Activated effector memory CD4-positive, alpha-beta T cell treated with anti-CD3 and anti-CD28 coated beads, Interleukin-2, amount 50 U/mL, for 16 hours (primary cell): Measurements from ENCODE around the gene HACE1.

Source experiments
- DNase-seq: peaks from one replicate; pipeline ENCODE4 v3.0.0-alpha.2; 2020

Gene HACE1

DNA sequence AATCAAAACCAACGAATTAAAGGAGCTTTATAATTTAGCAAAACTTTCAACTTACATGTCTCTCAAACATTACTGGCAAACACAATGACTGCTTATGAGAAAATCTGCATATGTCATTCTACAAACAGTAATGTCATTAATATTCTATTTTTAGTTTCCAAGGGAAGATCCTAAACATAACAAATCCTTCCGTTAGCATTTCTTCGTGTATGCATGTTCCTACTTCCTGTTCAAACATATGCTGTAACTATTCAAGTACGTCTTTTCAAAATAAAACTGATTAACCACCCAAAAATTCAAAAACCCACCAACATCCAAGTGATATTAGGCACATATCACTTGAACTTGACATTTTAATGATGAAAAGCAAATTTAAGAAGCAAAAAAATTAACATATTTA lies 131.3 kb downstream of the HACE1 start:
- DNase-seq = no peak

DNA sequence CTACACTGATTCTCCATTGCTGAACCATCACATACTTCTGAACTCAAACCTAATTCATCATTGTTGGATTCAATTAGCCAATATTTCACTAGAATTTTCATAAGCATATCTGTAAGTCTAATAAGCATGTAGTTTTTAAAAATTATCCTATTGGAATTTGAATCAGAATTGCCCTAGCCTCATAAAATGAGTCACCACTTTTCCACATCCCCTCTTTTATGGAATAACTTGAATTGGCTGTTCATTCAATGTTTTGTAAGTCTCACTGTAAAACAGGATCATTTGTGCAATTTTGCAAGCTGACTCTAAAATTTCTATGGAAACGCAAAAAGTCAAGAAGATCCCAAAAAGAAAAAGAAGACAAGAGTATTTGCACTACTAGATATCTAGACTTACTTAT lies 141.0 kb downstream of the HACE1 start:
- DNase-seq = no peak

DNA sequence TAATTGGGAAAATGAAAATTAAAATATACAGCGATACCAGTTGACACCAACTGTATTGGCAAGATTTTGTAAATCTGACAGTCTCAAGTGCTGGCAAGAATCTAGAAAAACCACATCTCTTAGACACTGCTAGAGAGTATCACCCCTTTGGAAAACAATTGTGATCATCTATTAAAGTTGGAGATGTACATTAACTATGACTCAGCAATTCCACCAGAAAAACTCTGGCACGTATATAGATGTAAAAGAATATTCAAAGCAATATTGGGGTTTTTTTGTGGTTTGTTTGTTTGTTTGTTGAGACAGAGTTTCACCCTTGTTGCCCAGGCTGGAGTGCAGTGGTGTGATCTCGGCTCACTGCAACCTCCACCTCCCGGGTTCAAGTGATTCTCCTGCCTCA lies 142.9 kb downstream of the HACE1 start:
- no peak for DNase-seq

DNA sequence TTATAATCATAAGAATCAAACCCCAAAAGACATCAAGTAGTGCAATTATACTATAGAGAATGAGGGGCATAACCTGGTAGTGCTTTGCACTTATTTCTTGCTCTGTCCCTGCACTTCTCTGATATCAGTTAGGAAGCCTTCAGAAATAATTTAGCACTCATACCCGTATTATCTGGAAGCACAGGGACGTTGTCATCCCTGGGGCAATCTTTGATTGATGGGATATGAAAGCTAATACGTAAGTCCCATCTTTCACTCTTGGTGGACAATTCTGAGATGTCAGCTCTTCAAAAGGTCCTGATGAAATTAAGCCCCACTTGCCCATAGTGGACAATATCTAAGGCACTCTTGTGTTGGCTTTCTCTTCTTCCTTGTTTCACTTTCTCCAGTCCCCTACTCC lies 144.9 kb downstream of the HACE1 start:
- DNase-seq = no peak

DNA sequence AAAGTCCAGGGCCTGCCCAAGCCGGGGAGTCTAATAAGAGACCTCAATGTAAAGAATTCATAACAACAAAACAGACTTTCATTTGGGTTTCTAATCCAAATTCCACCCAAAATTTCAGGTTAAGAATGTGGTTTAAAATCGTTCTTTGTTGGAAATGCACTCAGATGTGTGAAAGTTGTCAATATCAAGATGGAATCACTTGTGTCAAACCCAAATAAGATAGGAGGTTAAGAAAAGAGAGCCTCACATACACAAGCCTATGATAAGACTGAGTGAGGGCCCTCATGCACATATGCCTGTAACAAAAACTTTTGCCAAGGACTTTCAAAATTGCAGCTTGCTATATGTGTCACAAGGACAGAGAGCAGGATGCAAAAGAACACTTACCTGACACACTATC lies 145.7 kb downstream of the HACE1 start:
- DNase-seq = no peak

DNA sequence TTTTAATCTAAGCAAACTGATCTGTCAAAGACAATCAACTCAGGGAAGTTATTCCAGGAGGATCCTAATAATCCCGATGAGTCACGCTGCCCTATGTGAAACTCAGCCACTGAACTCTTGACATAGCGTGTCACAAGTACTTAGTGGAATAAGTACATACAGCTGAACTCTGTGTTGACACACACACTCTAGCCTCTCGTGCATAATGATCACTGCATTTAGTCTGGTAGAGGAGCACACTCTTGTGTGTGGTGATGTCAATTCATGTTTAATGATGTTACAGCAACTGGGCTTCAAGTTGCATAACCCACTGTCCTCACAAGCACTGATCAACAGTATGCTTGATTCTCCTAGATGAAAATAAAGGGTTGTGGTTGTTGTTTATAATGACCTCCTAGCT lies 148.3 kb downstream of the HACE1 start:
- DNase-seq = no peak

DNA sequence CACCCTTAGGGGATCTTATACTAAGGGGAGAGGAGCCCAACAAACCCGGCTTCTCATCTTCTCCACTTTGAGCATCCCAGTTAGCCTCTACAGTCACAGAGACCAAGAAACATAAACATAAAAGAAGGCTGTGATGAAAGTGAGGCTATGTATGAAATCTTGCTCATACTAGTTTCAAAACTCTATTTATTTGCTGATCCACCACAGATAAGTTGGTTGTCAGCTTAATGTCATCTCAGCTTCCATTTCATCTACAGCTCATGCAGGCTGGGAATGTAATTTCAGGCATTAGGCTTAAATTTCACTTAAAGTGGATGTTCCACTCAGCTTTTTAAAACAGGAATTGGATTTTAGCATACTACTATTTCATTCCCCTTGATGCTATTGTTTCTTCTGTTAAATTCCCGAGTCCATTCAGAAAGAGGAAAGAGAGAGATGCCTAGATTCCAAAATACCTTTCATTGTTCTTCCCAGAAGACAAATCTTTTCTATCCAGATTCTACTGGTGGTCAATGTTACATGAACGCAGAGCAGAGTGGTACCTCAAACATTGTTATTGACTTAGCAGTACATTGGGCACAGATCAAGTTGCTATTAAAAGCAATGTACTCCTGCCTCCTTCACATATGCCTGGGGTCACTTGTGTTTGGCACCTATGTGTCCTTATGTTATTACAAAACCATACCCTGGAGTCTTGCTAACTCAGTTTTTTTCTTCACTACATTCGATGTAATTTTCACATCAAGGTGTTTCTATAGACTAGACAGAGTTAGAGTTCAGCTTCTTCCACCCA lies 149.0 kb downstream of the HACE1 start:
- no peak for DNase-seq

DNA sequence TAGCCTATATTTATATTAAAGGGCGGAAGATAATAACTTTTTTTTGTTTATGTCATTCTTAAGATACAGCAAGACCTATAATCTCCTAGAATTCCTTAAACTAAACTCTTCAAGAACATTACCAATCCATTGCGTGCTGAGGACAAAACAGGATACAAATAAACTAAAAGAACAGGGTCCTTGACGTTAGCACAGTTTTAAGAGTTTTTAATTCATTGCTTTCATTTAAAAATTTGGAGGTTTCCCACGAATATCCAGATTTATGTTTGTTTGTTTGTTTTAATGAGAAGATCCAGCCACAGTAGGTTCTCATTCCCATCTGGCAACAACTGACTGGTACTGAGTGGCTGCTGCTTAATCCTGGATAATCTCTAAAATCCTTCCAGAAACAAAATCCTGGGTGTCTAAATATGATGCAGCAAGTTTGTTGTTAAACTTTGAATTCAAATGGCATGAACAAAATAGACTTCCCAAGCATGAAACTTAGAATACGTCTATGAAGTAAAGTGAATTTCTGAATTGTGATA lies 153.7 kb downstream of the HACE1 start:
- no peak for DNase-seq

DNA sequence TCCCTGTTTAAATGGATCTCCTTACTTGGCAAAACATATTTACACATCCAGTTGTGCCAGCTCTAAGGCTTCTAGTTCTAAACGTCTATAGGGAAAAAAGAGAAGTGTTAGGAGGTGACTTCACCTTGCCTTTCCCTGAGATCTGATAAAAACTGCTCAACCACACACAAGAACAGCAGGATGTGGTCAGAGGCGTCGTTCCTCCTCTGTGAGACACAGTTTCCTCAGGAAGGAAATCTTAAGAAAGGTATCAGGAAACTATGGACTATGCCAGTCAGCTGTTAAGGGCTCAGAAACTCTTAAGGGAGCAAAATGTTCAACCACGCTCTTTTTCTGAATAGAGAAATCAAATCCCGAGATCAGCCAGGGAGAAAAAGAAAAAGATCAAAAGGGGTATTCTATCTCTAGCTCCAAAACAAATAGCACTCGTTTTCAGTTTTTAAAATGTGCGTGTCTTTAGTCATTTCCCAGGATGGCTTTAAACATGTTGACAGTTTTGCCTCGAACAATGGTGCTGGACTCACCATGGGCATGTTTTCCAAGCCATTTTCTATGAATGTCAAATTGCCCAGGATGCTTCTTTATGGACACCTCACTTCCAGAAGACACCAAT lies 154.5 kb downstream of the HACE1 start:
- peak; percentile 74 for DNase-seq

DNA sequence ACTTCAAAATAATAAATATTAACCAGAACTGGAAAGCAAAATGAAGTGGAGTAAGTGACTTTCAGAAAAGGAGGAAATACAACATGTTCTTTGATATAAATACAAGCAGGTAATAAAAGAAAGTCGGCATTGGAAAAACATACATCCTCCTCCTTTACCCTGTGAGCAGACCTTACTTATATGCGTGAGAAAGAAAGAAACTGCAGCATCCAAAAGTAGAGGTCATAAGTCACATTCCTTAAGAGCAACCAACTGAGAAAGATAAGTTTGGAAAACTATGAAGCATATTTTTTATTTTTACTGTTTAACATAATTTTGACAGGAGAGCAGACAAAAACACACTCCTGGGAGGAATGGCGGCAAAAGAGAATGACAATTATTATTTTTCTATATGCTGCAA lies 155.5 kb downstream of the HACE1 start:
- DNase-seq = no peak

DNA sequence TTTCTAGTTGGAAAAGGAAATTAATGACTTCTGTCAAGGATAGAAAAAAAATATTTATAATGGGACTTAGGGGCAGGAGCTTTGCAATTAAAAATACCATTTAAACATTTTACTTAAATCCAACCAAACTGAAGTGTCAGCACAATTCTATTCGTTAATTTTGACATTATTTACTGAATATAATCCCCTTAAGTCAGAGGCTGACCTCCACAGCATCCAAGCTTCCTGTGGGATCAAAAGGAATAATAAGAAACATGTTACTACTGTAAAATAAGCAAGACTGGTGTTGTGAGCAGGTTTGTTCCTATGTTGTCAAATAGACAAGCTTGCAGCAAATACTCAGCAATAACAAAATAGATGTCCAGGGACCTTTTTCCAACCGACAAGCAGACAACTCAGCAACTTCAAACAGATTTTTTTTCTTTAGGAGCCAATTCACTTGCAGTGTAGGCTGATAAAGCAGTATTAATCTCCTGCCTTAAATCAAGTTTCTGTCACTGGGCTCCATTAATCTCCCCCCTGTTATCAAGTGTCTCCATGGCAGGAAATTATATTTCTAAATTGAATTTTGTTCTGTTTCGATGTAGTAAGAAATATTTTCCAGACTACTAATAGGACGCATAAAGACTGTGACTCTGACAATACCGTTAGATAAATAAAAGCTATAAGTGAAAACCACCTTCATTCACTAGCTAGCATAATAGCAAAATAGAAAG lies 157.4 kb downstream of the HACE1 start:
- DNase-seq = no peak

DNA sequence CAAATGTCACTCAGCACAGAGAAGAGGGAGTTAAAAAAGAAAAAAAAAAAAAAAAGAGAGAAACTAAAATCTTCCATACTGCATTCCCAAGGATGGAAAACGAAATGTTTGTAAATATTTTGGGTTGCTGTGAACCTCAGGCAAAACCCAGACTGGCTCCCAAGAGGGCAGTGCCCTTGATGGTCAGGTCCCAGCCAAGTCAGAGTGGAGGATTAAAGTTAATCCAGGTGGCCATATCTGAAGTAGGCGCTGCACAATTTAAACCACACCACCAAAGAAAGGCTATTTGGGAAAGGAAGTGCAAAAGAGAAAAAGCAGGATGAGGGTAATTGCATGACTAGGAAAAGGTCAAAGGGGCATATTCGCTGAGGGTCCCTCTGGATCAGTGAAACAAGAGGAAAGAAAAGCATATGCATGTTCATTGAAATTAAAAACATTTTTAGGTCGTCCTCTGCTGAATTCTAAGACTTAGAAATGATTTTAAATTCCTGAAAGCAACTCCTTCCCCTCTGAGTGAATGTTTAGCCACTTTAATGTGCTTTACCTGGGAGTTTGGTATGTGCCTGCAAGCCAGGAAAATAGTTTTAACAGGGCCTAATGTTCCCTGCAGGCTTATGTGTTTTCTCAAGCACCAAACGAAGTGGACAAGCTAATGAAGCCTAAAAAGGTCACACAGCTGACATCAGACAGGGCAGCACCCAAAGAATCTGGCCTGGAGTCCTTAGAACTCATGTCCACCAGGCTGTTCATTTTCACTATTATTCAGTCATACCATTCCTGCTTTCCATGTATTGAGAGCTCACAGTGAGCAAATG lies 159.1 kb downstream of the HACE1 start:
- no peak for DNase-seq

DNA sequence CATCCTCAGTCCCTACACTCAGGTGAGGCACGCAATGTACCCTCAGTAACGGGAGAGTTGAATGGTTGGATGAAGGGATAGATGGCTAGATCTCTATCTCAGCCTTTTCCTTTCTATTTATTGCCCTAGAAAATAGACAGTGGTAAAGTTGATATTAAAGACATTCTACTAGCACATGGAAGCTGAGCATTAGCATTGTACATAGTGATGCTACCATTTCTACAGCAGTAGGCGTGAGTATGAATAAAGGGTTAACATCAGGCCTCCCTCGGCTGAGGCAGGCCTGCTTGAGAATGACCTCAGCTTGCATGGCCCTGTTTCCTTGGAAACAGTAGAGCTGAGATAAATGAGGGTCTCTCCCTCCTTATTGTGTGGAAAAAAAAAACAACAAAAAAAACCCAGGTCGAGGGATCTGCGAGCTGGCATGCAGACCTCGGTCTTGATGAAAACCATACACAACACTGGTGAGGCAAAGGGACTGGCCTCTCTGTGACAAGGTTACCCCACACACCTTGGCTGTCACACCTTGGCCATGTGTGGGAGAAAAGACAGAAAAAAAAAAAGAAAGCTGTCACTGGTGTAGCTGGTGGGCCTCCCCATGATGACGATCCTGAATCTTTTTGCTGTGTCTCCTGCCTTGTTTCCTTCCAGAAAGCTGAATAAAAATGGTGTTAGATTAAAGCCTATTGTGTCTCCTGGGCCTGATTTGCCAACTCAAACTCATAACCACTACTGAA lies 160.0 kb downstream of the HACE1 start:
- DNase-seq = no peak

DNA sequence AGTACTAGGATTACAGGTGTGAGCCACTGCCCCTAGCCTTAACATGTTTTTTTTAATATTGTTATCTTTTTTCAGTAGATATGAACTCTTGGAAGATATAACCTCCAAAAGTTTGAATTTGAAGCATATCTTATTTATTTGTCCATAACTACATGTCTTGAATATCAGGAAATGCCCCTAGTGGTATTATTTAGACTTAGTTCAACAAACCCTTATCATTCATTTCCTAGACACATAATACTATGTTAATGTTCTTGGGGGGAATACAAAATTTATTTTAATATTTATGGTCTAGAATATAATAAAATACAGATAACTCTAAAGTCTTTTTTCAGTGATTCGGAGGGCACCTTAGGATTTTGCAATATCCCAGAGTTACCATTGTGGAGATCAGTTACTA lies 160.7 kb downstream of the HACE1 start:
- DNase-seq = no peak

DNA sequence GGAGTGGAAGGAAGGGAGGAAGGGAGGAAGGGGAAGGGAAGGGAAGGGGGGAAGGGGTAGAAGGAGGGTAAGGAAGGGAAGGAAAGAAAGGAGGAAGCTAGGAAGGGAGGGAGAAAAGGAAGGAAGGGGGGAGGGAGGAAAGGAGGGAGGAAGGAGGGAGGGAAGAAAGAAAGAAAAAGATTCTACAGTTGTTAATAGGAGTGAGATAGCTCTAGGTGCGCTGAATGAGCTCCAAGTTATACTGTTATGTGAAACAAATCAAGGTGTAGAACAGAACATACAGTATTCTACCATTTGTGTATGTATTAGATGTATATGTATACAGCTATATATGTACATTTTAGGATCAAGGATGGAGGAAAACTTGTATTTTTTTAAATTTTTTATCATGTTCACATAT lies 167.7 kb downstream of the HACE1 start:
- DNase-seq = no peak

DNA sequence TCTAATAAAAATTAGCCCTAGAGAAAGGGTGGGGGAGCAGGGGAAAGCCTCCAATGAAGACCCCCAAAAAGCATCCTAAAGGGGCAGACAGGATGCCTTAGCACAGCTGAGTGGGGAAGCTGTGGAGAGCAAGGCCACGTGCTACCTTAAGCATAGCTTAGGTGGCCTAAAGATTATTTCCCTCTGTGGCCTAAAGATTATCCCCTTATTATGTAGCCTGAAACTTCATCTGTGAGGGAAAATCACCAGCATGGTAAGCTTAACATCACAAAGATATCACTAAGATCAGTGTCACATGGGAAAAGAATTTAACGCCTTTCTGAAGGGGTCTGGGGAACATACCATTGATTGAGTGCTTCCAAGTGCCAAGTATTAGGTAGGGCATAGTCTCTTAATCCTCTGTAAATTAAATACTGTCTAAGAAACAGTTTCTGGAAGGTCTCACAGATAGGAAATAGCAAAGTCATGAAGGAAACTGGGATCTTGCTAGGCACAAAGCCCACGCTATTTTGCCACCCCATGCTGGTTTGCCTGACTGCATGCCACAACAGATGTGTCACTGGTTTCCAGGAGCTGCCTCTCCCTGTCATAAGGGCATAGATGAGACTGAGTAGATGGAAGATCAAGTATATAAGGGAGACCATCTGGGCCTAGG lies 170.0 kb downstream of the HACE1 start:
- no peak for DNase-seq

DNA sequence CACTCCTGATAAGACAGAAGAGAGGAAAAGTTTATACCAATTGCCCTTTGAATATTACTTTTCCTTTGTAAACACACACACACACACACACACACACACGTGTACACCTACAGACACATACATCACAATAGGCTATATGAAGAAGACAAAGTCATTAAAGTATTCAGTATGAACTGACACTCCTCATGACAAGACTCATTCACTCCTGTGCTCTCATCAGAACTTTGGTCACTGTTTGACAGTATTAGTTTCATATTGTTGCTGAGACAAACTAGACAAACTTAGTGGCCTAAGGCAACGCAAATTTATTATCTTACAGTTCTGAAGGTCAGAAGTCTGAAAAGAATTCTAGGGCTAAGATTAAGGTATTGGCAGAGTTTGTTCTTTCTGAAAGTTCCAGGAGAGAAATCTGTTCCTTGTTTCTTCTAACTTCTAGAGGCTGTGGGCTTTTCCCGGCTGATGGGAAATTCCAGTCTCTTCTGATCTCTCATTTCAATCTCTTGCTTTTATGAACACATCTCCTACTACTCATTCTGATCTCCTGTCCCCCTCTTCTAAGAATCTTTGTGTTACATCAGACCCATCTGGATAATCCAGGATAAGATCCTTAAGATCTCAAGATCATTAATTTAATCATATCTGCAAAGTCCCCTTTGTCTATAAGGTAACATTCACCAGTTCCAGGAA lies 171.3 kb downstream of the HACE1 start:
- no peak for DNase-seq

DNA sequence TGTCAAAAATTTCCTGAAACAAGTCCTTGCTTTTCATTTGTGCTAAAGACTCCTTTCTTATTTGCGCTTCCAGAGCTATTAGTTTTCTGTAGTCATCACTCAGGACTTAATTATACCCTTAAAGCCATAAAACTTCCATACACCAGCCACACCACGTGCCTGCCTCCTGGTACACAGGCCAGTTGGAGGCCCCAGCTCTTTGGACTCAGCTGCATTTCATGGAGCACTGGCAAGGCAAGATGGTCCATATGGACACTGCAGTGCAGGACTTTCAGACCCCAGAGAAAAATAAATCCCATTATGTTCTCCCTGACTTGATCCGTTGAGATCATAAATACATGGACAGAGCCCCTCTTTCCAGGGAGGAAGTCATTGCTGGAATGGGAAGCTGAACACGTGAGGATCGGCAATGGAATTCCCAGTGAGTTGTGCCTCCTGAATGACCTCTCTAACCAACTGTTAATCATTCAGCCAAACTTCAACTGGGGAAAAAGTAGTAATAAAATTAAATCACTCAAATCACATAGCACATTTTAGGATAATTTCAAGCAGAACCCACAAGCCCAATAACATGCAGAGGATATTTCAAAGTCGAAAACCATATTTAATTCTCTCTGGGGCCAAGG lies 173.1 kb downstream of the HACE1 start:
- DNase-seq = no peak

DNA sequence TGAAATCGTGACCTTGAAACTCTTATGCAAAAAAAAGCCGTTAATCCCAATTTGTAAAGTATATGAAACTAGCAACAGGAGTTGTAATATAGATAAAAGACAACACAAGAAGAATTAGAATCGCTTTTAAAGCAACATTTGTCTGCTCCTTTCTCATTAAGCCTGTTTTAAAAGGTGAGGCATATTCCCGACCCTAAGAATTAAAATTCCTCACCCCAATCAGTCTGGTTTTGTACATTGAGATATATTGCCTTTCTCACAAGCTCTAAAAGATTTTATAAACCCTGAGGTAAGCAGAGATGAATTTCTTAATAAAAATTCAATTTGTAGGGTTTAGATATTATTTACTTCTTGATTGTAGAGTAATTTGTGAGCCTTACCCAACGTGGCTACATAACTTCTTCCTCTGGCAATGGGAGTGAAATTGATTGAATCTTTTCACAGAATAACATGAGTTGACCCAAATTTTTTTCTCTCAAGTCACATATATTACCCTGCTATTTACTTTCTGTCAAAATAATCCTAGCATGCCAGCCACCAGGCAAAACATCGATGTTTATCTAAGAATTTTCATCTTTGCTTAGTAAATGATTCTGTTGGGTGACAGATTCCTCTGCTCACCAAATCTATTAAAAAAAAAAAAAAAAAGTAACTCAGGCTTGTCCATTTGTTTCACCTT lies 173.7 kb downstream of the HACE1 start:
- no peak for DNase-seq

DNA sequence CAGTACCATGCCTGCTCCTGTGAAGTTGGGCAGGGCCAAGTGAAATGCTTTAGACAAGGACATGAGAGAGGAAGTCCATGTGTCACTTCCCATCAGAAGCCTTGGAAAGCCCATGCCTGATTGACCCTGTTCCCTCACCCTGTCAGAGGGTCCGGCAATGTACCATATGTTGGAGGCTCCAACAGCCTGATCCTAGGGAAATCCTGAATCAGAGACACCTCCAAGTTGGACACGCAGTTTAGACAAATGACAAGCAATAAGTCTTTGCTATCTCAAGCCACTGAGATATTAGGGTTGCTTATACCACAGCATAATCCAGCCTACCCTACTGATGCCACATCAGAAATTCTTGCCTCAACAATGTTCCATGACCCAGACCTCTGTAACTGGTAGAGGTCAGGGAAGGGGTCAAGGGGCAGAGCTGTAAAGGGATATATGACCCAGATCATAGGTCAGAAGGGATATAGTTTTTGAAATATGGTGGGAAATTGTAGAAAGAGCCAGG lies 174.8 kb downstream of the HACE1 start:
- no peak for DNase-seq
